ENCODE measurements around the gene NFATC2IP. TPM values are rescaled to one million over a fixed set of nuclear protein-coding genes. Genes with fewer than 3 reads are reported as not detected.

NFATC2IP gene
- total RNA-seq, 1 experiment from 2014 or later = 58.2 TPM

DNA sequence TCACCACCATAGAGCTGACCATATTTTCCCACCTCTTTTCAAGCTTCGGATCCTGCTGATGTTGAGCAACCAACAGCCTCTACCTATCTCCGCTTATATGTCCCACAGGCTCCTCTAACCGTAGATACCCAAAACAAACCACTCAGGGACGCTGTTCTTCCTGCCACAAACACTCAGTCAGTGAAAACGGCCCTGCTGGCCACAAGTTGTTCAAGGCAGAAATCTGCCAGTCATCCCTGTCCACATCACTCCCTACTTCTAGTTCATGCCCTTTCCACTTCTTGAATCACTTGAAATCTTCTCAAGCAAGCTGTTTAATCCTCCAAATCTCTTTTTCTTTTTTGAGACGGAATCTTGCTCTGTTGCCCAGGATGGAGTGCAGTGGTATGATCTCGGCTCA lies 33.6 kb upstream of the NFATC2IP start:
- Histone ChIP-seq H3K4me1 (no peaks in the 10 kb centered on the region), H3K36me3 (ENCODE audit: control insufficient read depth, insufficient read depth, low read length) (no peaks in the 10 kb centered on the region; the same call in 1 of the 2 replicates), H3K27me3 (replicated peaks; ENCODE audit: control insufficient read depth, insufficient read depth, low read length) (no peaks in the 10 kb centered on the region), H3K4me3 (ENCODE audit: low read depth, low read length) (no peak overlapping the region), H3K9me3 (no peaks in the 10 kb centered on the region)
- intact Hi-C loops (cut with micrococcal nuclease; ENCODE audit: unreplicated experiment) = no loop called here
- no peak for DNase-seq
- ChIA-PET CTCF (interaction anchor here (0.7 kb wide), 1 partner anchor 85 kb away, joined by 3 read pairs; no protein-coding TSS in a partner anchor), POLR2A (no interaction called here)
- no peaks in the 10 kb centered on the region for H3K9me3 Mint-ChIP-seq (ENCODE audit: unreplicated experiment)
- peaks cover 39% of the 10 kb centered on the region for H3K36me3 Mint-ChIP-seq (ENCODE audit: insufficient read depth, unreplicated experiment)
- H3K4me1 Mint-ChIP-seq (ENCODE audit: low read depth, unreplicated experiment) = peaks cover 13% of the 10 kb centered on the region
- no TSS peak for BruUV-seq (replicated peaks)
- H3K4me3 Mint-ChIP-seq (ENCODE audit: unreplicated experiment) = no peak overlapping the region
- no peak overlapping the region for H3K27ac Mint-ChIP-seq (ENCODE audit: unreplicated experiment)
- no peaks in the 10 kb centered on the region for H3K27me3 Mint-ChIP-seq (ENCODE audit: insufficient read depth, unreplicated experiment)
- TF ChIP-seq, protein P1, sequence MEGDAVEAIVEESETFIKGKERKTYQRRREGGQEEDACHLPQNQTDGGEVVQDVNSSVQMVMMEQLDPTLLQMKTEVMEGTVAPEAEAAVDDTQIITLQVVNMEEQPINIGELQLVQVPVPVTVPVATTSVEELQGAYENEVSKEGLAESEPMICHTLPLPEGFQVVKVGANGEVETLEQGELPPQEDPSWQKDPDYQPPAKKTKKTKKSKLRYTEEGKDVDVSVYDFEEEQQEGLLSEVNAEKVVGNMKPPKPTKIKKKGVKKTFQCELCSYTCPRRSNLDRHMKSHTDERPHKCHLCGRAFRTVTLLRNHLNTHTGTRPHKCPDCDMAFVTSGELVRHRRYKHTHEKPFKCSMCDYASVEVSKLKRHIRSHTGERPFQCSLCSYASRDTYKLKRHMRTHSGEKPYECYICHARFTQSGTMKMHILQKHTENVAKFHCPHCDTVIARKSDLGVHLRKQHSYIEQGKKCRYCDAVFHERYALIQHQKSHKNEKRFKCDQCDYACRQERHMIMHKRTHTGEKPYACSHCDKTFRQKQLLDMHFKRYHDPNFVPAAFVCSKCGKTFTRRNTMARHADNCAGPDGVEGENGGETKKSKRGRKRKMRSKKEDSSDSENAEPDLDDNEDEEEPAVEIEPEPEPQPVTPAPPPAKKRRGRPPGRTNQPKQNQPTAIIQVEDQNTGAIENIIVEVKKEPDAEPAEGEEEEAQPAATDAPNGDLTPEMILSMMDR (IDR thresholded peaks at IDR 0.05; ENCODE audit: insufficient read depth in 1 of 2, low read depth in 1 of 2, low read length in 1 of 2, severe bottlenecking in 1 of 2, unreplicated experiment in 1 of 2) = no peak

DNA sequence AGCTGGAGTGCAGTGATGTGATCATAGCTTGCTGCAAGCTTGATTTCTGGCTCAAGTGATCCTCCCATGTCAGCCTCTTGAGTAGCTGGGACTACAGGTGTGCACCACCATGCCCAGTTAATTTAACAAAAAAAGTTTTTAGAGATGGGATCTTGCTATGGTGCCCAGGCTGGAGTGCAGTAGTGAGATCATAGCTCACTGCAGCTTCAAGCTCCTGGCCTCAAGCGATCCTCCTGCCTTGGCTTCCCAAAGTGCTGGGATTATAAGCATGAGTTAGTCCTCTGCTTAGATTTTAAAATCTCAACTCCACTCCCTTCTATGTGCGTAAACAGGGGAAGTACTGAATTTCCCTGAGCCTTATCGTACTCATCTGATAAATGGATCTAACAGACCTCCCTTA lies 32.0 kb upstream of the NFATC2IP start:
- intact Hi-C loops (cut with micrococcal nuclease; ENCODE audit: unreplicated experiment) = no loop called here
- Histone ChIP-seq H3K4me3 (ENCODE audit: low read depth, low read length) (no peak overlapping the region), H3K36me3 (ENCODE audit: control insufficient read depth, insufficient read depth, low read length) (no peaks in the 10 kb centered on the region; the same call in 1 of the 2 replicates), H3K27me3 (replicated peaks; ENCODE audit: control insufficient read depth, insufficient read depth, low read length) (no peaks in the 10 kb centered on the region), H3K9me3 (no peaks in the 10 kb centered on the region), H3K4me1 (peaks cover 8% of the 10 kb centered on the region)
- TF ChIP-seq, protein P1 (IDR thresholded peaks at IDR 0.05; ENCODE audit: insufficient read depth in 1 of 2, low read depth in 1 of 2, low read length in 1 of 2, severe bottlenecking in 1 of 2, unreplicated experiment in 1 of 2) = no peak
- no peak overlapping the region for H3K4me3 Mint-ChIP-seq (ENCODE audit: unreplicated experiment)
- CTCF ChIA-PET = no interaction called here
- H3K9me3 Mint-ChIP-seq (ENCODE audit: unreplicated experiment) = no peaks in the 10 kb centered on the region
- POLR2A ChIA-PET = interaction anchor here (0.6 kb wide), 1 partner anchor 55 kb away, joined by 3 read pairs; no protein-coding TSS in a partner anchor
- peaks cover 34% of the 10 kb centered on the region for H3K36me3 Mint-ChIP-seq (ENCODE audit: insufficient read depth, unreplicated experiment)
- BruUV-seq (replicated peaks) = no TSS peak
- H3K27me3 Mint-ChIP-seq (ENCODE audit: insufficient read depth, unreplicated experiment) = no peaks in the 10 kb centered on the region
- H3K4me1 Mint-ChIP-seq (ENCODE audit: low read depth, unreplicated experiment) = peaks cover 19% of the 10 kb centered on the region
- no peak for DNase-seq
- no peak overlapping the region for H3K27ac Mint-ChIP-seq (ENCODE audit: unreplicated experiment)

DNA sequence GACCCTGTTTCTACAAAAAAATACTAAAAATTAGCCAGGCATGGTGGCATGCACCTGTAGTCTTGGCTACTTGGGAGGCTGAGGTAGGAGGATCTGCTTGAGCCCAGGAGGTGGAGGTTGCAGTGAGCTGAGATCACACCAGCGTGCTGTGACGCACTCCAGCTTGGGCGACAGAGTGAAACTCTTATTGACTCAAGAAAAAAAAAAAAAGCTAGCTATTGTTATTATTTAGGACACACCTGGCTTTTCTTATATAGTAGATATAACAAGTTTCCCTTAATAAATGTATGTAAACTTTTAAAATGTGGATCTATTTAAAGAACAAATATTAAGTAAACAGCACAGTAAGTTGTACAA lies 27.5 kb upstream of the NFATC2IP start:
- peaks cover 11% of the 10 kb centered on the region for H3K4me1 ChIP-seq
- H3K27me3 ChIP-seq (replicated peaks; ENCODE audit: control insufficient read depth, insufficient read depth, low read length) = no peaks in the 10 kb centered on the region
- no peaks in the 10 kb centered on the region; the same call in 1 of the 2 replicates for H3K36me3 ChIP-seq (ENCODE audit: control insufficient read depth, insufficient read depth, low read length)
- H3K4me3 ChIP-seq (ENCODE audit: low read depth, low read length) = peak overlapping the region; percentile 41
- H3K27ac Mint-ChIP-seq (ENCODE audit: unreplicated experiment) = peak overlapping the region; percentile 94
- no TSS peak for BruUV-seq (replicated peaks)
- CTCF ChIA-PET = interaction anchor here (0.7 to 1.5 kb wide), 3 partner anchors 21 to 60 kb away, joined by 3 to 4 read pairs (median 4); partner anchors contain the start of gene SH2B1
- no peaks in the 10 kb centered on the region for H3K27me3 Mint-ChIP-seq (ENCODE audit: insufficient read depth, unreplicated experiment)
- no peaks in the 10 kb centered on the region for H3K9me3 ChIP-seq
- POLR2A ChIA-PET = no interaction called here
- DNase-seq = no peak
- peaks cover 14% of the 10 kb centered on the region for H3K4me1 Mint-ChIP-seq (ENCODE audit: low read depth, unreplicated experiment)
- peaks cover 29% of the 10 kb centered on the region for H3K36me3 Mint-ChIP-seq (ENCODE audit: insufficient read depth, unreplicated experiment)
- no peaks in the 10 kb centered on the region for H3K9me3 Mint-ChIP-seq (ENCODE audit: unreplicated experiment)
- peak overlapping the region; percentile 95 for H3K4me3 Mint-ChIP-seq (ENCODE audit: unreplicated experiment)
- intact Hi-C loops (cut with micrococcal nuclease; ENCODE audit: unreplicated experiment) = no loop called here
- TF ChIP-seq, protein P1 (IDR thresholded peaks at IDR 0.05; ENCODE audit: insufficient read depth in 1 of 2, low read depth in 1 of 2, low read length in 1 of 2, severe bottlenecking in 1 of 2, unreplicated experiment in 1 of 2) = no peak
